Neural cell (in vitro differentiated cells): ENCODE measurements around the gene DENND4B. TPM values are rescaled to one million over a fixed set of nuclear protein-coding genes. Genes with fewer than 3 reads are reported as not detected.

ENCODE experiments used
- H2AFZ ChIP-seq: fragments of 200-600, 300-800 bp; sonication (generic), shearing (Covaris generic); 2 replicates; pipeline ENCODE4 v1.6.0; 2014; ENCODE audit warnings: low read depth, mild to moderate bottlenecking, antibody characterized with exemption, low read length, moderate library complexity
- H3F3A ChIP-seq: fragments of 200-600 bp; shearing (Covaris generic); 2 replicates; pipeline ENCODE4 v1.6.1; 2016; ENCODE audit warnings: mild to moderate bottlenecking, moderate library complexity, mixed read lengths, antibody characterized with exemption, low read length; ENCODE audit not compliant: insufficient read depth, poor library complexity, severe bottlenecking
- H3K27ac ChIP-seq: fragments of 200-600, 300-800 bp; sonication (generic), shearing (Covaris generic); 2 replicates; pipeline ENCODE4 v1.5.1; 2014; ENCODE audit warnings: mild to moderate bottlenecking, low read length, moderate library complexity
- H3K27me3 ChIP-seq: fragments of 300-800, 200-600 bp; sonication (generic), shearing (Covaris generic); 2 replicates; pipeline ENCODE4 v1.6.0; 2014; ENCODE audit warnings: mild to moderate bottlenecking, low read depth, low read length, moderate library complexity; ENCODE audit not compliant: insufficient read depth
- H3K36me3 ChIP-seq: fragments of 300-800, 200-600 bp; sonication (generic), shearing (Covaris generic); 2 replicates; pipeline ENCODE4 v1.5.1; 2014; ENCODE audit warnings: mild to moderate bottlenecking, antibody characterized with exemption, low read length, moderate library complexity; ENCODE audit not compliant: insufficient read depth
- H3K4me2 ChIP-seq: fragments of 300-800, 200-600 bp; sonication (generic), shearing (Covaris generic); 2 replicates; pipeline ENCODE4 v1.6.0; 2014; ENCODE audit warnings: mild to moderate bottlenecking, low read length
- H3K4me3 ChIP-seq: fragments of 300-800, 200-600 bp; sonication (generic), shearing (Covaris generic); 2 replicates; pipeline ENCODE4 v1.5.1; 2014; ENCODE audit warnings: mild to moderate bottlenecking, low read length, moderate library complexity
- H3K79me2 ChIP-seq: fragments of 200-600 bp; shearing (Covaris generic); replicated peaks from 2 replicates; pipeline ENCODE4 v1.6.0; 2014; ENCODE audit warnings: mild to moderate bottlenecking, low read length, moderate library complexity; ENCODE audit not compliant: insufficient read depth
- H3K9ac ChIP-seq: fragments of 300-800, 200-600 bp; sonication (generic), shearing (Covaris generic); 2 replicates; pipeline ENCODE4 v1.6.1; 2016; ENCODE audit warnings: mild to moderate bottlenecking, low read length, mixed read lengths
- H3K9me2 ChIP-seq: fragments of 200-600 bp; shearing (Covaris generic); 2 replicates; pipeline ENCODE4 v1.6.1; 2016; ENCODE audit warnings: mild to moderate bottlenecking, low read length, mixed read lengths; ENCODE audit not compliant: insufficient read depth
- H3K9me3 ChIP-seq: fragments of 200-600, 300-800 bp; sonication (generic), shearing (Covaris generic); 2 replicates; pipeline ENCODE4 v1.6.1; 2016; ENCODE audit warnings: mild to moderate bottlenecking, mixed run types, low read length, moderate library complexity, mixed read lengths
- H4K20me1 ChIP-seq: fragments of 200-600 bp; shearing (Covaris generic); 2 replicates; pipeline ENCODE4 v1.6.1; 2016; ENCODE audit warnings: mild to moderate bottlenecking, mixed run types; ENCODE audit not compliant: insufficient read depth
- EP300 ChIP-seq: fragments of 450-650 bp; conservative IDR thresholded peaks from 2 replicates; pipeline ENCODE4 v1.6.1; 2014; ENCODE audit warnings: antibody characterized with exemption, mild to moderate bottlenecking, moderate library complexity; ENCODE audit not compliant: poor library complexity, severe bottlenecking
- EZH2 ChIP-seq: fragments of 200-600, 300-800 bp; shearing (Covaris generic), sonication (generic); IDR thresholded peaks from 2 replicates; pipeline ENCODE4 v1.6.1; 2014; ENCODE audit warnings: antibody characterized with exemption, low read length, borderline replicate concordance, mild to moderate bottlenecking; ENCODE audit not compliant: insufficient read depth, poor library complexity, severe bottlenecking
- MXI1 ChIP-seq: fragments of 450-650 bp; conservative IDR thresholded peaks from 2 replicates; pipeline ENCODE4 v1.6.1; 2014; ENCODE audit warnings: antibody characterized with exemption, mild to moderate bottlenecking; ENCODE audit not compliant: poor library complexity, severe bottlenecking
- POLR2AphosphoS5 ChIP-seq: IDR thresholded peaks from 2 replicates; pipeline ENCODE4 v1.6.1; 2012
- RAD21 ChIP-seq: fragments of 450-650 bp; conservative IDR thresholded peaks from 2 replicates; pipeline ENCODE4 v1.6.1; 2014; ENCODE audit warnings: antibody characterized with exemption, mild to moderate bottlenecking, moderate library complexity
- SMC3 ChIP-seq: fragments of 450-650 bp; conservative IDR thresholded peaks from 2 replicates; pipeline ENCODE4 v1.6.1; 2014; ENCODE audit warnings: antibody characterized with exemption, mild to moderate bottlenecking, moderate library complexity; ENCODE audit not compliant: poor library complexity
- TAF1 ChIP-seq: IDR thresholded peaks from 2 replicates; pipeline ENCODE4 v1.6.1; 2012; ENCODE audit warnings: low read depth
- polyA plus RNA-seq: library from polyadenylated mRNA; depleted of rRNA; stranded (reverse); fragments of >200 nt; gene quantifications from 2 replicates; pipeline ENCODE4 v1.2.3, GENCODE V29; 2014
- TF ChIP-seq, protein P1 (sequence below): fragments of 450-650 bp; IDR thresholded peaks from 2 replicates; pipeline ENCODE4 v1.5.1; 2014; ENCODE audit warnings: antibody characterized with exemption, mild to moderate bottlenecking, moderate library complexity; ENCODE audit not compliant: poor library complexity, severe bottlenecking
- TF ChIP-seq, protein P2 (sequence below): IDR thresholded peaks from 2 replicates; pipeline ENCODE4 v1.6.1; 2012; ENCODE audit warnings: borderline replicate concordance

Gene DENND4B
- polyA plus RNA-seq, 1 donor from 2014 or later = 25.3 TPM

DNA sequence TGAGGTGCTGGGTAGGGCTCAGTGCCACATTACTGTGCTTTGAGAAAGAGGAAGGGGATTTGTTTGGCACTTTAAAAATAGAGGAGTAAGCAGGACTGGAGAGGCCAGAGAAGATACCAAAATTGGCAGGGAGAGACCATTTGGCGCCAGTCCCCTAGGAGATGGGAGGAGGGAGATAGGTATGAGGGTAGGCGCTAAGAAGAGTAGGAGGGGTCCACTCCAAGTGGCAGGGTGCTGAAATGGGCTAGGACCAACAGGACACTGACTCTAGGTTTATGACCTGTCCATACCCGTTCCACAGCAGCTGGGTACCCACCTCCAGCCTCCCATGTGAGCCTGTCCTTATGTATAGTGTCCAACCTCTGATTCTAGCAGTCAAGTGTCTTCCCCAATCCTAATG lies 12.9 kb upstream of the DENND4B start:
- H3K27ac ChIP-seq = no peak overlapping the region

DNA sequence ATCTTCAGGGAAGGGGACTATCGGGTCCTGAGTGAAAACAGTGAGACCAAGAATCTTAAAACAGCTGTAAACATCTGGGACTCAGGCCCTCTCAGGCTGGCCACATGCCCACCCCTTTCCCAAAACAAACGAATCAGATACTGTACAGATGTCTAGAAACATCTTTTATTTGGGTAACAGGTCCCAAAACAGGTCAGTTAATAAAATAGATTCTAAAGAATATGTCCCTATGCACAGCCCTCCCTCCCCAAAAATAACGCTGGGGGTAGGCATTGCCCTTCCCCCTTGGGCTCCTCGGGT lies 12.4 kb upstream of the DENND4B start:
- H3K4me2 ChIP-seq = peak overlapping the region; percentile 47
- no peaks in the 10 kb centered on the region for H3K9me2 ChIP-seq
- peak overlapping the region; percentile 83 for H3K4me3 ChIP-seq
- H3K79me2 ChIP-seq = peaks cover 50% of the 10 kb centered on the region
- H3F3A ChIP-seq = no peaks in the 10 kb centered on the region
- H3K36me3 ChIP-seq = no peaks in the 10 kb centered on the region
- H2AFZ ChIP-seq = peak overlapping the region; percentile 30
- H3K9me3 ChIP-seq = no peaks in the 10 kb centered on the region
- peak overlapping the region; percentile 28 for H3K9ac ChIP-seq
- no peaks in the 10 kb centered on the region for H4K20me1 ChIP-seq
- TF ChIP-seq POLR2AphosphoS5 (no peak), EZH2 (no peak), TAF1 (no peak), RAD21 (no peak), MXI1 (no peak), EP300 (no peak), SMC3 (no peak)
- TF ChIP-seq, protein P1, sequence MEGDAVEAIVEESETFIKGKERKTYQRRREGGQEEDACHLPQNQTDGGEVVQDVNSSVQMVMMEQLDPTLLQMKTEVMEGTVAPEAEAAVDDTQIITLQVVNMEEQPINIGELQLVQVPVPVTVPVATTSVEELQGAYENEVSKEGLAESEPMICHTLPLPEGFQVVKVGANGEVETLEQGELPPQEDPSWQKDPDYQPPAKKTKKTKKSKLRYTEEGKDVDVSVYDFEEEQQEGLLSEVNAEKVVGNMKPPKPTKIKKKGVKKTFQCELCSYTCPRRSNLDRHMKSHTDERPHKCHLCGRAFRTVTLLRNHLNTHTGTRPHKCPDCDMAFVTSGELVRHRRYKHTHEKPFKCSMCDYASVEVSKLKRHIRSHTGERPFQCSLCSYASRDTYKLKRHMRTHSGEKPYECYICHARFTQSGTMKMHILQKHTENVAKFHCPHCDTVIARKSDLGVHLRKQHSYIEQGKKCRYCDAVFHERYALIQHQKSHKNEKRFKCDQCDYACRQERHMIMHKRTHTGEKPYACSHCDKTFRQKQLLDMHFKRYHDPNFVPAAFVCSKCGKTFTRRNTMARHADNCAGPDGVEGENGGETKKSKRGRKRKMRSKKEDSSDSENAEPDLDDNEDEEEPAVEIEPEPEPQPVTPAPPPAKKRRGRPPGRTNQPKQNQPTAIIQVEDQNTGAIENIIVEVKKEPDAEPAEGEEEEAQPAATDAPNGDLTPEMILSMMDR = no peak
- TF ChIP-seq, protein P2, sequence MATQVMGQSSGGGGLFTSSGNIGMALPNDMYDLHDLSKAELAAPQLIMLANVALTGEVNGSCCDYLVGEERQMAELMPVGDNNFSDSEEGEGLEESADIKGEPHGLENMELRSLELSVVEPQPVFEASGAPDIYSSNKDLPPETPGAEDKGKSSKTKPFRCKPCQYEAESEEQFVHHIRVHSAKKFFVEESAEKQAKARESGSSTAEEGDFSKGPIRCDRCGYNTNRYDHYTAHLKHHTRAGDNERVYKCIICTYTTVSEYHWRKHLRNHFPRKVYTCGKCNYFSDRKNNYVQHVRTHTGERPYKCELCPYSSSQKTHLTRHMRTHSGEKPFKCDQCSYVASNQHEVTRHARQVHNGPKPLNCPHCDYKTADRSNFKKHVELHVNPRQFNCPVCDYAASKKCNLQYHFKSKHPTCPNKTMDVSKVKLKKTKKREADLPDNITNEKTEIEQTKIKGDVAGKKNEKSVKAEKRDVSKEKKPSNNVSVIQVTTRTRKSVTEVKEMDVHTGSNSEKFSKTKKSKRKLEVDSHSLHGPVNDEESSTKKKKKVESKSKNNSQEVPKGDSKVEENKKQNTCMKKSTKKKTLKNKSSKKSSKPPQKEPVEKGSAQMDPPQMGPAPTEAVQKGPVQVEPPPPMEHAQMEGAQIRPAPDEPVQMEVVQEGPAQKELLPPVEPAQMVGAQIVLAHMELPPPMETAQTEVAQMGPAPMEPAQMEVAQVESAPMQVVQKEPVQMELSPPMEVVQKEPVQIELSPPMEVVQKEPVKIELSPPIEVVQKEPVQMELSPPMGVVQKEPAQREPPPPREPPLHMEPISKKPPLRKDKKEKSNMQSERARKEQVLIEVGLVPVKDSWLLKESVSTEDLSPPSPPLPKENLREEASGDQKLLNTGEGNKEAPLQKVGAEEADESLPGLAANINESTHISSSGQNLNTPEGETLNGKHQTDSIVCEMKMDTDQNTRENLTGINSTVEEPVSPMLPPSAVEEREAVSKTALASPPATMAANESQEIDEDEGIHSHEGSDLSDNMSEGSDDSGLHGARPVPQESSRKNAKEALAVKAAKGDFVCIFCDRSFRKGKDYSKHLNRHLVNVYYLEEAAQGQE = no peak
- no peaks in the 10 kb centered on the region for H3K27me3 ChIP-seq
- peak overlapping the region; percentile 38 for H3K27ac ChIP-seq

More for the DNA sequence above, 12.9 kb upstream of the DENND4B start:
- Histone ChIP-seq H3K4me3 (no peak overlapping the region), H3K9me3 (no peaks in the 10 kb centered on the region), H3K27me3 (no peaks in the 10 kb centered on the region), H3K36me3 (no peaks in the 10 kb centered on the region), H3K9me2 (no peaks in the 10 kb centered on the region), H3K9ac (no peak overlapping the region), H3F3A (no peaks in the 10 kb centered on the region), H3K4me2 (no peak overlapping the region), H2AFZ (no peak overlapping the region), H4K20me1 (no peaks in the 10 kb centered on the region), H3K79me2 (peaks cover 48% of the 10 kb centered on the region)
- no peak for TF ChIP-seq RAD21
- TF ChIP-seq TAF1 = no peak
- TF ChIP-seq, protein P1 = no peak
- no peak for TF ChIP-seq POLR2AphosphoS5
- TF ChIP-seq SMC3 = no peak
